GM18858 (cell line): Measurements from ENCODE around the gene ITGB1.
A peak's percentile ranks its signal among the peaks of the same experiment; 100 is the strongest.
"Not testable (repeated sequence)": the region's sequence is repeated elsewhere in the genome, so short reads cannot be mapped to it uniquely, and the experiment has no call there.

Experiments
- ATAC-seq: cut with Tn5 transposase; IDR thresholded peaks from one replicate; pipeline ENCODE4 v1.9.1; 2021; ENCODE audit not compliant: unreplicated experiment

Gene ITGB1

DNA sequence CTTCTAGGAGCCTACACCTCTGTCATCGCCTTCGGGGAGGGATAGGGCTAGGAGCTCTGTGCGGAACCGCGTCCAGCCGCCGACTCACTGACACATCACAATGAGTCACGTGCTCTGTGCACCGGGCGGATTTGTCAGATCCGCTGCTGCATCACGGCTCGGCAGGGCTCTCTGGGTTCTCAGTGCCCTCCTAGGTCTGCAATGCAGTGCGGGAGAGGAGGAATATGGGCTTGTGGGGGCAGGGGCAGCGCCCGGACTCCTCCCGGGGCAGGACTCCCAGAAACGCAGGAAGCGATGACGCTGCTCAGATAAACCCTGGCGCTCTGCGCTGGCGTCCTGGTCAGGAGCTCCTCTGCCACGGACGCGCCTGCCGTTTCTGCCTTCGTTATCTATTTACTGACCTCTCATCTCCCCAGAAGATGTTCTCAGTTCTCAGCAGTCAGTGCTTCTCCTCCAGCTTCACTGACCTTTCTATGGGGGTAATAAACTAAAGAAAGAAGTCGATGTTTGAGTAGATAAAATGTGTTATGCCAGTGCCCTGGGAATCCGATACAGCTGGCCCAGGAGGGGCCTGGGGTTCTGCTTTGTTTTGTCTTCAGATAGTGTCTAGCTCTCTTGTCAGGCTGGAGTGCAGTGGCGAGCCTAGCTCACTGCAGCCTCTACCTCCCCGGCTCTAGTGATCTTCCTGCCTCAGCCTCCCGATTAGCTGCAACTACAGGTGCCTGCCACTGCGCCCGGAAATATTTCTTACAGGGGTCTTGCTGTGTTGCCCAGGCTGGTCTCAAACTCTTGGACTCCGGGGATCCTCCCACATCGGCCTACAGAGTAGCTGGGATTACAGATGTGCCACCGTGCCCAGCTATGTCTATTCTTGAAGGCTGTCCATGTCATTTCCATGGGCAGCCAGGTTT is 22.8 kb upstream of the ITGB1 start:
- ATAC-seq, result peak; percentile 95

GRCh38 chr10:32980242-32980557 is 22.2 kb upstream of the ITGB1 start:
- no peak for ATAC-seq

DNA sequence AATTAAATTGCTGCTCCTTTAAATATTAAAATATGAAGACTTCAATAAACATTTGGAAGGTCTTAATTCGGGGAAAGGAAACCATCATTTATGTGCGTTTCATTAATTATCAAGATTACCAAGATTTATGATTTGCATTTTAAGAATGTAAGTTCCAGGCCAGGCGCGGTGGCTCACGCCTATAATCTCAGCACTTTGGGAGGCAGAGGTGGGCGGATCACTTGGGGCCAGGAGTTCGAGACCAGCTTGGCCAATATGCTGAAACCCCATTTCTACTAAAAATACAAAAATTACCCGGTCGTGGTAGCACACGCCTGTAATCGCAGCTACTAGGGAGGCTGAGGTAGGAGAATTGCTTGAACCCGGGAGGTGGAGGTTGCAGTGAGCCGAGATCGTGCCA is 21.7 kb upstream of the ITGB1 start:
- ATAC-seq, result not testable (repeated sequence)

GRCh38 chr10:32979041-32979440 is 21.0 kb upstream of the ITGB1 start:
- ATAC-seq, result no peak

GRCh38 chr10:32977846-32978809 is 20.1 kb upstream of the ITGB1 start:
- not testable (repeated sequence) for ATAC-seq

- ATAC-seq, result no peak
These were observed 18.3 kb upstream of the ITGB1 start for GRCh38 chr10:32976338-32976737.

DNA sequence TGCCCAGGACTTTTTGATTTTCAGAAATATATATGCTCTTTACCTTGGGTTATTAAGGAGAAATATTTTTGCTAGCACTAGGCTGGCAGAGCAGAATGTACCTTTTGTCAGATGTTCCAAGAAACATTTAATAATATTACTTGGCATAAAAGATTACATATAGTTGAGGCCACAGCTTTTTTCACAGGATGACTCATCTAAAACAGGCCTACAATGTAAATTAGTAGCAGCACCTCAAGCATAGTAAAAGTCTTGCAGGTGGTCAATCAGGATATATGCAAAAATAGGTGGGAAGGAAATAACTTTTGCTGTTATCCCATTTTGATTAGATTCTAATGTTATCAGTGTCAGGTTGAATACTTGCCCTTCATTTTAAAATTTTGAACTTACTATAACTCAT is 14.9 kb upstream of the ITGB1 start:
- ATAC-seq, result no peak

GRCh38 chr10:32972460-32972859 is 14.4 kb upstream of the ITGB1 start:
- ATAC-seq, result no peak

DNA sequence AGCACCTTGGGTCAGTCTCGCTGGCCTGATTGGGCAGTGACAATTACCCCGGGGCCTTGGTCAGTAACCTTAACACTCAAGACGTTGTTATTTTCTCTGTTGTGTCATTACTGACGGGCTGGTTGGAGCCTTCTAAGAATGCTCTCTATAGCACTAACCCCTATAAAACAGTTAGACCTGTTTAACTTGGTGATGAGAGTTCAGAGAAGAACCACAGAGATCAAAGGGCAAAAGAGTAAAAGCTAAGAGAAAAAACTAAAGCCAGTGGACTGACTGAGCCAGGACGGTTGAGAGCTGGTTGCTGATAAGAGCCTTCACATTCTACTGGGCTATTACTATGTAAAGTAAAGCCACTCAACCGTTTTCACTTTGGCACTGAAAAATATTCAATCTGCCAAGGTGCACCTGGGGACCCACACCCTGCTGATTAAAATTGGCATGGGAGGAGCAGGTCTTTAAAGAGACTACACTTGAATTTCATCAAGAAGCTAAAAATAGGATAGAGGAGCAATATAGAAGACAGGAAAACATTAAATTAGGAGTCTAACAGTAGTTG is 13.6 kb upstream of the ITGB1 start:
- no peak for ATAC-seq

DNA sequence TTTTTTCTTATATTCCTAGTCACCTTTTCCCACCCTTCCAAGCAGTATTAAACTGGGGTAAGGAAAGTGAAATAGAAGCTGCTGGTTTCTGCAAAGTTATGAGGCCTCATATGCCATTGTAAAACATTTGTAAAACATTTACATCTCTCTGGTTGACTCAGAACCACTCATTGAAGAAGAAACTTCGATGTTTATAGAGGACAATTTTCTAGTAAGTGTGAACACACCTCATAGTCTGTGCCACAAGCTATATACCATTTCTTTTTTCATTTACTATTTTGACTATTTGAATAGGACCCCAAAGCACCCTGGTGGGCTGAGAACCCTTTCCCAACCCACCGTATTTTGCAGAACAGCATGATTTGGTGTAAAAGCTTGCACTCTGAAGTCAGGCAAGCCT is 12.9 kb upstream of the ITGB1 start:
- peak; percentile 84 for ATAC-seq

DNA sequence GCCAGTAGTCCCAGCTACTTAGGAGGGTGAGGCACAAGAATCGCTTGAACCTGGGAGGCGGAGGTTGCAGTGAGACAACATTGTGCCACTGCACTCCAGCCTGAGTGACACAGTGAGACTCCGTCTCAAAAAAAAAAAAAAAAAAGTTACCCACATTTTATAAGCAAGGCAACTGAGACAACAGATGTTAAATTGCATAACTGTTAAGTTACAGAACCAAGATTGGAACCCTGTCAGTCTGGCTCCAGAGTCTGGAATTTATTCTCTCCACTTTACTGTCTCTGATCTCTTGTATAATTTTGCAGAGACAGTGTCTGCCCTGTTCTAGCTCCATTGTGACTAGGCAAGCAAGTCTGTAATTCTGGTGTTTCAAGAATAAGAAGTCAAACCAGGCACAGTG is 6.2 kb upstream of the ITGB1 start:
- no peak for ATAC-seq

DNA sequence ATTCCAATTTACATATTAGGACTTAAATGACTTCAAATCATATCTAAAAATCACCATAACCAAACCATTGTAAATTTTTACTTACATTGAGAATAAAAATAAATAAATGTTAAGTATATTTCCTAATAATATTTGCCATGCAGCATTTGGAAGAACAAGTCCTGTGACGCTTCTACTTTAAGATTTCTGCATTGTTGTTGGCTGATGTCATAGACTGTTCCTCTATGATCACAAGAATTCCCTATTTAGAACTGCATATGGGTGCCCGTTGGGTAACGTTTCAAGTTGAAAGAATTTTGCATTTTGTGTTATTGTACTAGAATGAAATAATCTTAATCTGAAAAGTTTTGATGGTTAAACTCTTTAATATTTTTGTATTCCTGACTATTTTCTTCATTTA is 5.1 kb upstream of the ITGB1 start:
- ATAC-seq, result no peak

DNA sequence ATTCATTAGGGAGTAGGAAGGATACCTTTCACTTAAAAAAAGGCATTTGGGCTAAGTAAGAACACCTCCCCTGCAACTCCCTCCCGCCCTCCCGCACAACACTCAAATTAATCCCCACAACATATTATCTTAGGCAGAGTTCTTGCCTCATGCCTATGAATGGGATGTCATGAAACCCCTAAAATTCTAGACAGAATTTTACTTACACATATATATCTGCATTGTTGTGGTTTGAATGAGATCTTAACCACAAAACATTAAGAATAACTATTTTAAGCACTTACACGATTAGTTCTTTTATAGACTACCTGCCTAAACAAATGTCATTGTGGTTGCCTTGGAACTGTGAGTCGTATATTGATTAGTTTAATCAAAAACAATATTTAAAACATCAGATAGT is 4.5 kb upstream of the ITGB1 start:
- no peak for ATAC-seq

DNA sequence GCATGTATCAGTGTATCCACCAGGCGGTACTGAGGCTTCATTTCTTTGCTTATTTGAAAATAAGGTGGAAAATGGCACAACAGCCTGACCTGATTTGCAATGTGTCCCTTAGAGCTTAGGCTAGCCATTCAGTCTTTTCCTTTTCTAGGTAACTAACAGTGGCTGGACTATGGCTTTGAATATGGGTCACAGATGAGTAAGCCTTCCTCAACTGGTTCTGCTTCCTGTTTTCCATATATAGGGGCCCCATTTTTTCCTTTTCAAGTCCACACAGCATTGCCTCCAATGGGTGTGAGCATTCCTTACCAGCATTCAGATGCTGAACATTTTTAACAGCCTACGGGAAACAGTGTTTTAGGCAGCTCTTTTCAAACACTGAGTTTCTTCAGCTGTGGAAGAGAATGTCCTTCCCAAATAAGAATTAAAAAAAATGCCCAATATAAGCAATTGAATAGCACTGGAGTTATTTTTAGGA is 3.9 kb upstream of the ITGB1 start:
- ATAC-seq, result no peak

DNA sequence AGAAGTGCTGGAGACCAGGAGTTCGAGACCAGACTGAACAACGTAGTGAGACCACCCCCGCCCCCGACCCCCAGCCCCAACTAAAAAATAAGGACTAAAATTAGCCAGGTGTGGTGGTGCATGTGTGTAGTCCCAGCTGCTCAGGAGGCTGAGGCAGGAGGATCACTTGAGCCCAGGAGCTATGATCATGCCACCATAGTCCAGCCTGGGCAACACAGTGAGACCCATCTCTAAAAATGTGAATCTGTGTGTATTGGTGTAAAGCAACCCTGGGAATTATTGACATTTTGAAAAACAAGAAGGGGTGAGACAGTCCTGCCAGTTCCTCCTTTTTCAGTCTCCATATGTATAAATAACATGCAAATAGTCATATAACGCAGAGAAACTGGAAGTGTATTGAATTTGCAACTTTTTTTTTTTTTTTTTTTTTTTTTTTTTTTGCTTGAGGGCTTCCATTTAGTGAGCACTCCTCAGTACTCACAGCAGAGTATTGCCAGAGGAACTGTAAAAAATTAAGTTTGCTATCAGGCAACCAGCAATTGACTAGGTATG is 3.4 kb upstream of the ITGB1 start:
- no peak for ATAC-seq

DNA sequence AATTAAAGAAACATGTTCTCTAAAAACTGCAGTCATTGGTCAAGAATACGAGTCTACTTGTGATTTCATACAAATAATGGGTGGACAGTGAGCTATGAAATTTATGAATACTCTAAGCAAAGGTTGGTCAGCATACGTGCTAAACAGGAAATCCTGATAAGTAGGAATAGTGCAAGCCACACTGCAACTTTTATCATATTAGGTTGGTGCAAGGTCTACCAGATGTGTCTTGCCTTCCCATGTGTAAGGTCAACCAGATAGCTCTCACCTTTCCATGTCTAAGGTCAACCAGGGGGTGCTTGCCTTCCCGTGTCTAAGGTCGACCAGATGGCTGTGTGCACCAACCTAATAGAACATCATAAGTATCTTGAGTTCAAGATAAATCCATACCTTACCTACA is 2.0 kb upstream of the ITGB1 start:
- no peak for ATAC-seq

DNA sequence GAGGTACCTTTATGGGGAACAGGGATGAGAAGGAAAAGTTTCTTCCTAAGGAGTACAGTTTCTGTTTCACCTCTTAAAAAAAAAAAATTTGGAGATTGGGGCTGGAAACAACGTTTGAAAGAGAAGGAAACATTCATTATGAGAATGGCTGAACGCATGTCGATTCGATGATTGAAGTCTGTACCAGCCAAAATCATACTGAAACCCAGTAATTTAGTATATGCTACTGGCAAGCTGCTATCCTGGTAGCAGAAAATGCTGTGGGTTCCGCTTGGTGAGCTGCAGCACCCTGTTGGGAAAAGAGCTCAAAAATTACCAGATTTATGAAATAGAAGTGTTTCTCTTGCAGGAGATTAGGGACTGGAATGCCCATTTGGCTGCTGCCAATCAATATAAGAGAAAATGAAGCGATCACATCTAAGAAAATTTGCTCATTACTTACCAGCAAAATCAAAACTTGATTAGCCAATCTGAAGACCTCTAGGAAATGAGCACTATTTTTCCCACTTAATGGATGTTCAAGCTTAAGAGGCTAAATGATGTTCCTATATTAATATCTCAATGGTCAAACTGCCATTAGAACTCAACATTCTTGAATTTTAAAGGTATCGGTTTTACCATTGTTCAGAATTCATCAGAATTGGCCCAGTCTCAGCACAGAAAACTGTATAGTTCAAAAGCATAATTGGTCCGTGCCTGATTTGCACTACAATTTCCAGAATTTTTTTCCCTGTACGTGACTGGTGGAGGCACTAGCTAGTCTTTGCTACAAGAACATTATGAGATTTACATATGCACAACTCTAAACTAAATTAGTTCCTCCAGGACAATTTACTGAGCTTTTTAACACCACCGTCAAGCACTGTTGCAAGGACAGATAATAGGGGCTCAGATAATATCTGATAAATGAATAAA is 1.2 kb upstream of the ITGB1 start:
- peak; percentile 46 for ATAC-seq

GRCh38 chr10:32957341-32958084 is 517 bp downstream of the ITGB1 start:
- peak; percentile 8 for ATAC-seq

DNA sequence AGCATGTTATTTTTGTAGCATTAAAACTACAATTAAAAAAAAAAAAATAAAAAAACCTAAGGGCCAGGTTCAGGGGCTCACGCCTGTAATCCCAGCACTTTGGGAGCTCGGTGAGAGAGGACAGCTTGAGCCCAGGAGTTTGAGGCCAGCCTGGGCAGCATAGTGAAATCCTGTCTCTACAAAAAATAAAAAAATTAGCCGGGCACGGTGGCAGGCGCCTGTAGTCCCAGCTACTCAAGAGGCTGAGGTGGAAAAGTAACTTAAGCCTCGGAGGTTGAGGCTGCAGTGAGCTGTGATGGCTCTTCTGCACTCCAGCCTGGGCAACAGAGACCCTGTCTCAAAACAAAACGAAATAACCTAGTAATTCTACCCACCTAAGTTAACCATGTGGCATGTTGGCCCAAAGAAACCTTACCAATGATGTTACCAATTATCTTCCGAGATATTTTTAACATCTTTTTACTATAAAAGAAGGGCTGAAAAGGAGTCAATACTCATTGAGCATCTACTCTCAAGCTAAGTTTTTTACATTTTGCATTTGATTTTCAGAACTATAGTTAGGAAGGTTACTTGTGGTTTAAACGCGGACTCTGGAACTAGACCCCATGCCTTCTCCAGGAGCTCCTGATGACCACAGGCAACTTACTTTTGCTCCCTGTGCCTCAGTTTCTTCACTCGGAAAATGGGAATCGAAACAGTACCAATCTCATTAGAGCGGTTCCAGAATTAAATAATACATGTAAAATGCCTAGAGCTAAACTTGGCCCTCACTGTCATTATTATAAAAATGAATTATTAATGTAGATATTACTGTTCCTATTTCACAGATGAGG is 1.4 kb downstream of the ITGB1 start:
- ATAC-seq, result no peak
